GM12878 (cell line): ENCODE results near the gene CNTN4. TPM values are rescaled to one million over a fixed set of nuclear protein-coding genes. Genes with fewer than 3 reads are reported as not detected.

Source experiments
- ATAC-seq: fragments of 200-7000 bp; cut with Tn5 transposase; 3 replicates; pipeline ENCODE4 v1.9.1; 2020; ENCODE audit warnings: mild to moderate bottlenecking, moderate library complexity
- BruUV-seq: library from RNA; stranded (reverse); fragments of 400-500 nt; replicated peaks from 2 replicates; lab custom pipeline; 2021; lab: Mats Ljungman, UMichigan
- CTCF ChIA-PET: fragments of 300-600 bp; sonication (Branson Sonifier 250); formaldehyde crosslinking; extraction: SDS; loops from one replicate; lab custom pipeline; 2021; ENCODE audit warnings: inconsistent platforms; lab: Yijun Ruan, JAX
- POLR2A ChIA-PET: fragments of 350-600 bp; formaldehyde crosslinking; extraction: SDS; loops from one replicate; lab custom pipeline; 2021; ENCODE audit warnings: inconsistent platforms; lab: Charles Lee
- RAD21 ChIA-PET: fragments of 300-600 bp; sonication (Branson Sonifier 250); formaldehyde crosslinking; loops from one replicate; lab custom pipeline; 2023; ENCODE audit warnings: antibody characterized with exemption; ENCODE audit not compliant: unreplicated experiment; lab: Charles Lee
- SMC1A ChIA-PET: fragments of 300-600 bp; sonication (Branson Sonifier 250); formaldehyde crosslinking; loops from one replicate; lab custom pipeline; 2023; ENCODE audit not compliant: unreplicated experiment, uncharacterized antibody; lab: Charles Lee
- DNase-seq: peaks from one replicate; pipeline ENCODE4 v3.0.0-alpha.2; 2011; ENCODE audit warnings: low read depth, low spot score
- FAIRE-seq: peaks from 3 replicates; lab custom pipeline; 2011; peaks lifted over from hg19 to GRCh38; lab: Jason Lieb, UNC
- H2AFZ ChIP-seq: 2 replicates; pipeline ENCODE4 v1.6.0; 2011; ENCODE audit warnings: low read depth, low read length, control low read depth; ENCODE audit not compliant: control insufficient read depth
- H3K27ac ChIP-seq: 2 replicates; pipeline ENCODE4 v1.5.1; 2011; ENCODE audit warnings: control low read depth; ENCODE audit not compliant: control insufficient read depth, insufficient read depth
- H3K27me3 ChIP-seq, 2 experiments: replicated peaks in 1 of 2; 2 replicates each; pipeline versions ENCODE4 v1.6.0 to v1.6.1; 2011; ENCODE audit warnings: low read length in 1 of 2; ENCODE audit not compliant: control insufficient read depth in 2 of 2, insufficient read depth in 2 of 2
- H3K36me3 ChIP-seq, 2 experiments: 2 replicates each; pipeline ENCODE4 v1.5.1; 2011; ENCODE audit warnings: low read length in 1 of 2; ENCODE audit not compliant: control insufficient read depth in 2 of 2, insufficient read depth in 2 of 2
- H3K4me1 ChIP-seq: 2 replicates; pipeline ENCODE4 v1.6.1; 2011; ENCODE audit warnings: mild to moderate bottlenecking, low read length, moderate library complexity, mixed read lengths; ENCODE audit not compliant: control insufficient read depth, insufficient read depth
- H3K4me2 ChIP-seq: 2 replicates; pipeline ENCODE4 v1.6.0; 2011; ENCODE audit warnings: control low read depth; ENCODE audit not compliant: control insufficient read depth, insufficient read depth
- H3K4me3 ChIP-seq: fragments of 200-600 bp; sonication (generic); 2 replicates; pipeline ENCODE4 v1.5.1; 2016
- H3K79me2 ChIP-seq: 2 replicates; pipeline ENCODE4 v1.6.0; 2011; ENCODE audit warnings: low read length; ENCODE audit not compliant: control insufficient read depth, insufficient read depth
- H3K9ac ChIP-seq: 2 replicates; pipeline ENCODE4 v1.8.0; 2011; ENCODE audit warnings: low read length, control low read depth, mixed read lengths; ENCODE audit not compliant: control insufficient read depth, insufficient read depth
- H3K9me3 ChIP-seq: replicated peaks from 3 replicates; pipeline ENCODE4 v1.5.1; 2011; ENCODE audit warnings: mild to moderate bottlenecking, low read length; ENCODE audit not compliant: control insufficient read depth, insufficient read depth
- H4K20me1 ChIP-seq: 2 replicates; pipeline ENCODE4 v1.6.0; 2011; ENCODE audit not compliant: control insufficient read depth, insufficient read depth
- ATF7 ChIP-seq: fragments of 450-650 bp; IDR thresholded peaks from 2 replicates; pipeline ENCODE4 v1.6.1; 2016; ENCODE audit warnings: low read depth, mild to moderate bottlenecking
- FOXK2 ChIP-seq: fragments of 450-650 bp; IDR thresholded peaks from 2 replicates; pipeline ENCODE4 v1.6.1; 2017; ENCODE audit warnings: mild to moderate bottlenecking, moderate library complexity
- HDAC6 ChIP-seq: fragments of 200-600 bp; sonication (generic); IDR thresholded peaks from one replicate; pipeline ENCODE4 v1.8.0; 2017; ENCODE audit warnings: antibody characterized with exemption; ENCODE audit not compliant: unreplicated experiment
- STAT3 ChIP-seq: IDR thresholded peaks from 2 replicates; pipeline ENCODE4 v1.6.1; 2011; ENCODE audit warnings: low read depth, low read length, improper control_type of control experiment
- ZBED1 ChIP-seq: IDR thresholded peaks from 2 replicates; pipeline ENCODE4 v1.6.1; 2016; ENCODE audit warnings: borderline replicate concordance
- WGBS: methylation state at CpG from one replicate; pipeline ENCODE4 v1.1.6; 2016; ENCODE audit warnings: low lambda C conversion rate; ENCODE audit not compliant: insufficient replicate concordance, insufficient coverage; ENCODE audit errors: missing lambda C conversion rate; 5-methylcytosine and 5-hydroxymethylcytosine counted together
- in situ Hi-C: fragments of 300-500 bp; cut with MboI; formaldehyde crosslinking; loops from 9 replicates; pipeline ENCODE4 v1.14.3; 2018; ENCODE audit warnings: mixed read lengths
- intact Hi-C: fragments of 100-400 bp; cut with micrococcal nuclease; formaldehyde crosslinking; loops from one replicate; pipeline ENCODE4 v1.14.2; 2022; ENCODE audit not compliant: unreplicated experiment
- polyA plus RNA-seq, 11 experiments: library from polyadenylated mRNA; depleted of rRNA in 4 of 11; unstranded in 6 of 11; stranded (reverse) in 5 of 11; fragments of >200 nt; fragmentation: Nextera tagmentation in 4 of 11; fragmentation: Illumina TruSeq in 1 of 11; extraction: Ambion mirVana in 4 of 11; extraction: Trizol in 1 of 11; gene quantifications; 1 replicate in 1 of 11; 2 replicates in 10 of 11; pipeline versions ENCODE4 v1.2.1 to v1.2.3, GENCODE V29; 2011 to 2016; ENCODE audit warnings: inconsistent platforms in 2 of 11, missing spikeins in 2 of 11, low read depth in 1 of 11
- total RNA-seq, 4 experiments: library from RNA; depleted of rRNA in 3 of 4; stranded (reverse); fragments of >200 nt in 3 of 4; fragmentation: Illumina TruSeq in 1 of 4; extraction: Trizol in 1 of 4; gene quantifications; 2 replicates each; pipeline versions ENCODE4 v1.2.1 to v1.2.3, GENCODE V29; 2013 to 2021
- TF ChIP-seq, protein P1 (sequence below): IDR thresholded peaks from 2 replicates; pipeline ENCODE4 v1.6.1; 2011; ENCODE audit warnings: borderline replicate concordance, low read depth, mild to moderate bottlenecking, moderate library complexity, low read length; ENCODE audit not compliant: insufficient read depth, poor library complexity, severe bottlenecking
- TF ChIP-seq, protein P2 (sequence below): fragments of 150-350 bp; IDR thresholded peaks from 2 replicates; pipeline ENCODE4 v1.6.1; 2014; ENCODE audit warnings: mild to moderate bottlenecking, low read depth, low read length

The CNTN4 gene
- total and polyA plus RNA-seq, 10 of the 15 experiments (the other 5 are each of a cell fraction or from before 2014, with no cell fraction given) = 0.05 to 0.43 (median 0.15) TPM; not detected in 1

DNA sequence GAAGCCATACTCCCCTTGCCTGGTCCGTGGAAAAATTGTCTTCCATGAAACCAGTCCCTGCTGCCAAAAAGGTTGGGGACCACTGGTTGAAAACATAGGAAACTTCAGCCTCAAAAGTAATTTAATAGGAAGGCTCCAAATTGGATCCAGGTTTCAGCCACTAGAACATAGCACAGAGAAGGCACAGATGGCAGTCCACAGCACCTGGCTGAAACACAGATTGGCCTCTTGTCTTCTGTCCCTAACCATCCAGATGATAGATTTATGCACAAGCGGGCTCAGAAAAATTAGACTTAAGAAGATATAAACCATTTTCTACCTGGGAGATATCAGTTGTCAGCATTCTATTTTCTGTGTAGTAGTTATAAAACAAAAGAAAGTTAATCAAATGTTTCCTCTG, 397.1 kb downstream of the CNTN4 start:
- RAD21 ChIA-PET = no interaction called here
- Histone ChIP-seq H3K27me3 (no peaks in the 10 kb centered on the region), H3K9ac (no peak overlapping the region), H3K4me3 (no peak overlapping the region), H3K36me3 (no peaks in the 10 kb centered on the region), H3K79me2 (no peaks in the 10 kb centered on the region), H3K27ac (no peak overlapping the region), H3K9me3 (no peaks in the 10 kb centered on the region), H3K4me2 (no peak overlapping the region), H3K4me1 (no peaks in the 10 kb centered on the region), H4K20me1 (no peaks in the 10 kb centered on the region), H2AFZ (no peak overlapping the region)
- intact Hi-C loops (no loop called here), in situ Hi-C loops (no loop called here)
- no TSS peak for BruUV-seq
- CTCF ChIA-PET = no interaction called here
- SMC1A ChIA-PET = no interaction called here
- TF ChIP-seq, protein P1, sequence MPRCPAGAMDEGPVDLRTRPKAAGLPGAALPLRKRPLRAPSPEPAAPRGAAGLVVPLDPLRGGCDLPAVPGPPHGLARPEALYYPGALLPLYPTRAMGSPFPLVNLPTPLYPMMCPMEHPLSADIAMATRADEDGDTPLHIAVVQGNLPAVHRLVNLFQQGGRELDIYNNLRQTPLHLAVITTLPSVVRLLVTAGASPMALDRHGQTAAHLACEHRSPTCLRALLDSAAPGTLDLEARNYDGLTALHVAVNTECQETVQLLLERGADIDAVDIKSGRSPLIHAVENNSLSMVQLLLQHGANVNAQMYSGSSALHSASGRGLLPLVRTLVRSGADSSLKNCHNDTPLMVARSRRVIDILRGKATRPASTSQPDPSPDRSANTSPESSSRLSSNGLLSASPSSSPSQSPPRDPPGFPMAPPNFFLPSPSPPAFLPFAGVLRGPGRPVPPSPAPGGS = no peak
- TF ChIP-seq STAT3 (no peak), FOXK2 (no peak), ATF7 (no peak), ZBED1 (no peak), HDAC6 (no peak)
- TF ChIP-seq, protein P2, sequence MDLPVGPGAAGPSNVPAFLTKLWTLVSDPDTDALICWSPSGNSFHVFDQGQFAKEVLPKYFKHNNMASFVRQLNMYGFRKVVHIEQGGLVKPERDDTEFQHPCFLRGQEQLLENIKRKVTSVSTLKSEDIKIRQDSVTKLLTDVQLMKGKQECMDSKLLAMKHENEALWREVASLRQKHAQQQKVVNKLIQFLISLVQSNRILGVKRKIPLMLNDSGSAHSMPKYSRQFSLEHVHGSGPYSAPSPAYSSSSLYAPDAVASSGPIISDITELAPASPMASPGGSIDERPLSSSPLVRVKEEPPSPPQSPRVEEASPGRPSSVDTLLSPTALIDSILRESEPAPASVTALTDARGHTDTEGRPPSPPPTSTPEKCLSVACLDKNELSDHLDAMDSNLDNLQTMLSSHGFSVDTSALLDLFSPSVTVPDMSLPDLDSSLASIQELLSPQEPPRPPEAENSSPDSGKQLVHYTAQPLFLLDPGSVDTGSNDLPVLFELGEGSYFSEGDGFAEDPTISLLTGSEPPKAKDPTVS = no peak
- 28% methylated on average over 2 of the region's 2 CpGs for WGBS
- POLR2A ChIA-PET = no interaction called here
- FAIRE-seq = no peak
- ATAC-seq = no peak
- DNase-seq = no peak
